ENCODE data around the gene THBD.

The THBD gene

GRCh38 chr20:23013429-23013828, 36.0 kb downstream of the THBD start:
- Histone ChIP-seq H3K27me3 (ENCODE audit: low read depth, low read length) (peaks cover 6% of the 10 kb centered on the region; the same call in 1 of the 2 replicates), H3K4me2 (ENCODE audit: low read length) (no peak overlapping the region), H2AFZ (ENCODE audit: low read depth, low read length) (no peak overlapping the region), H3K27ac (ENCODE audit: low read length) (no peak overlapping the region), H3K4me3 (ENCODE audit: low read length) (no peak overlapping the region), H3K79me2 (ENCODE audit: low read length) (no peaks in the 10 kb centered on the region), H3K4me1 (ENCODE audit: low read length) (no peaks in the 10 kb centered on the region), H3K9ac (ENCODE audit: low read length) (no peak overlapping the region), H3K9me3 (ENCODE audit: insufficient read depth, low read length) (no peaks in the 10 kb centered on the region), H4K20me1 (ENCODE audit: insufficient read depth, low read length) (no peaks in the 10 kb centered on the region), H3K36me3 (replicated peaks; ENCODE audit: low read depth, low read length) (no peaks in the 10 kb centered on the region)
- no peak for TF ChIP-seq CTCF (IDR thresholded peaks at IDR 0.05; ENCODE audit: low read depth, low read length)
- TF ChIP-seq EZH2phosphoT487 (IDR thresholded peaks at IDR 0.05; ENCODE audit: low read depth), result no peak

DNA sequence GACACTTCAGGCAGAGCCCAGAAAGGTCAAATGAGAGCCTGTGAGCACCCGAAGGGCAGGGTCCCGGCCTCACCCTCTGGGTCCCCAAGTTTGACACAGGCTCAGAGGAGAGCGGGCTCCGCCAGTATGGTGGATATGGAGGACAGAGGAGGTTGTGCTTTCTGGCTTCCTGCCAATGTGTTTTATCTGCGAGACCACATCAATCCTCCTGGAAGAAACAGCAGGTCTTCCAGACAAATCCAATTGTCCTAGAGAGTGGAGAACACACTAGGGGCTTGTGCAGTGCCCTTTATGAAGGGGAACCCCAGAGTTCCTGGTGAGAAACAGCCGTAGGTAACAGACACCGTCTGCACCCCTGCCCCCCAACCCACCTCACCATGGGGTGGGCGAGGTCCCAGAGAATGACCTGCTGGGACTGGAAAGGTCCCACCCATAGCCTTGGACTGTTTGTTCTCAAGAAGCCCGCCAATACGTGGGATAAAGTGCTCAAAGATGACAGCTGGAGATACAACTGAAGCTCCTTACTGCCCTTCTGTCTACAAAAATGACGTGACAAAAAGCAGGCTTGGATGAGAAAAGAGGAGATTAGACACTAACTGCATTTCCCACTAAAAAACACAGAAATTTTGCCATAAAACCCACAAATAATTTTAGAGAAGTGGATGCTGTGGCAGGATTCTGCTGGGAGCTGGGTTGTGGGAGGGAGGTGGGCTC, 38.3 kb downstream of the THBD start:
- no peak overlapping the region for H3K4me2 ChIP-seq (ENCODE audit: low read length)
- no peaks in the 10 kb centered on the region for H3K9me3 ChIP-seq (ENCODE audit: insufficient read depth, low read length)
- no peaks in the 10 kb centered on the region for H4K20me1 ChIP-seq (ENCODE audit: insufficient read depth, low read length)
- no peaks in the 10 kb centered on the region for H3K36me3 ChIP-seq (replicated peaks; ENCODE audit: low read depth, low read length)
- no peak overlapping the region for H3K9ac ChIP-seq (ENCODE audit: low read length)
- H3K27ac ChIP-seq (ENCODE audit: low read length), result no peak overlapping the region
- peaks cover 6% of the 10 kb centered on the region; the same call in 1 of the 2 replicates for H3K27me3 ChIP-seq (ENCODE audit: low read depth, low read length)
- no peaks in the 10 kb centered on the region for H3K4me1 ChIP-seq (ENCODE audit: low read length)
- H3K79me2 ChIP-seq (ENCODE audit: low read length), result no peaks in the 10 kb centered on the region
- no peak overlapping the region for H3K4me3 ChIP-seq (ENCODE audit: low read length)
- no peak for TF ChIP-seq CTCF (IDR thresholded peaks at IDR 0.05; ENCODE audit: low read depth, low read length)
- TF ChIP-seq EZH2phosphoT487 (IDR thresholded peaks at IDR 0.05; ENCODE audit: low read depth), result no peak
- H2AFZ ChIP-seq (ENCODE audit: low read depth, low read length), result no peak overlapping the region

GRCh38 chr20:23010096-23010495, 39.4 kb downstream of the THBD start:
- TF ChIP-seq CTCF (IDR thresholded peaks at IDR 0.05; ENCODE audit: low read depth, low read length) (no peak), EZH2phosphoT487 (IDR thresholded peaks at IDR 0.05; ENCODE audit: low read depth) (no peak)

GRCh38 chr20:23009636-23010035, 39.8 kb downstream of the THBD start:
- Histone ChIP-seq H3K9me3 (ENCODE audit: insufficient read depth, low read length) (no peaks in the 10 kb centered on the region), H3K9ac (ENCODE audit: low read length) (no peak overlapping the region), H2AFZ (ENCODE audit: low read depth, low read length) (no peak overlapping the region), H3K4me3 (ENCODE audit: low read length) (no peak overlapping the region), H3K79me2 (ENCODE audit: low read length) (no peaks in the 10 kb centered on the region), H4K20me1 (ENCODE audit: insufficient read depth, low read length) (no peaks in the 10 kb centered on the region), H3K27ac (ENCODE audit: low read length) (no peak overlapping the region), H3K4me1 (ENCODE audit: low read length) (no peaks in the 10 kb centered on the region), H3K4me2 (ENCODE audit: low read length) (no peak overlapping the region), H3K36me3 (replicated peaks; ENCODE audit: low read depth, low read length) (no peaks in the 10 kb centered on the region), H3K27me3 (ENCODE audit: low read depth, low read length) (peaks cover 6% of the 10 kb centered on the region; the same call in 1 of the 2 replicates)
- no peak for TF ChIP-seq EZH2phosphoT487 (IDR thresholded peaks at IDR 0.05; ENCODE audit: low read depth)
- TF ChIP-seq CTCF (IDR thresholded peaks at IDR 0.05; ENCODE audit: low read depth, low read length), result no peak

More at GRCh38 chr20:23010096-23010495, 39.4 kb downstream of the THBD start:
- Histone ChIP-seq H3K4me1 (ENCODE audit: low read length) (no peaks in the 10 kb centered on the region), H3K4me2 (ENCODE audit: low read length) (no peak overlapping the region), H3K36me3 (replicated peaks; ENCODE audit: low read depth, low read length) (no peaks in the 10 kb centered on the region), H3K9ac (ENCODE audit: low read length) (no peak overlapping the region), H3K27me3 (ENCODE audit: low read depth, low read length) (peaks cover 6% of the 10 kb centered on the region; the same call in 1 of the 2 replicates), H3K27ac (ENCODE audit: low read length) (no peak overlapping the region), H3K4me3 (ENCODE audit: low read length) (no peak overlapping the region), H2AFZ (ENCODE audit: low read depth, low read length) (no peak overlapping the region), H3K9me3 (ENCODE audit: insufficient read depth, low read length) (no peaks in the 10 kb centered on the region), H4K20me1 (ENCODE audit: insufficient read depth, low read length) (no peaks in the 10 kb centered on the region), H3K79me2 (ENCODE audit: low read length) (no peaks in the 10 kb centered on the region)

Data from OCI-LY3 (cell line).